ENCODE measurements around the gene DPY19L2. TPM values are rescaled to one million over a fixed set of nuclear protein-coding genes. Genes with fewer than 3 reads are reported as not detected.
A peak's percentile ranks its signal among the peaks of the same experiment; 100 is the strongest.
"Not testable (repeated sequence)": the region's sequence is repeated elsewhere in the genome, so short reads cannot be mapped to it uniquely, and the experiment has no call there.

DPY19L2 gene
- total and polyA plus RNA-seq, 2 donors (not counting 1 experiment from before 2014, with no cell fraction given): 0.09 to 0.62 TPM

GRCh38 chr12:63668800-63669365 is 590 bp upstream of the DPY19L2 start:
- H3K79me2 ChIP-seq (ENCODE audit: control insufficient read depth, insufficient read depth, low read length); H3K9me3 Mint-ChIP-seq (ENCODE audit: insufficient read depth); POLR2A ChIA-PET; H3K27ac ChIP-seq (ENCODE audit: low read length in 2 of 2); H3K4me1 ChIP-seq (ENCODE audit: control insufficient read depth in 2 of 2, insufficient read depth in 2 of 2, low read length in 2 of 2); H3K36me3 ChIP-seq (replicated peaks in 1 of 2; ENCODE audit: control extremely low read depth in 1 of 2, control insufficient read depth in 1 of 2, extremely low read depth in 1 of 2, insufficient read depth in 2 of 2, low read length in 1 of 2); H3K27ac Mint-ChIP-seq; H3K27me3 ChIP-seq (replicated peaks in 1 of 4; ENCODE audit: control extremely low read depth in 1 of 4, control insufficient read depth in 3 of 4, insufficient read depth in 4 of 4, low read length in 3 of 4); H4K20me1 ChIP-seq (ENCODE audit: control insufficient read depth, insufficient read depth, low read length, poor library complexity, severe bottlenecking); CTCF ChIA-PET; H3K9me3 ChIP-seq (ENCODE audit: control extremely low read depth in 1 of 3, control insufficient read depth in 2 of 3, insufficient read depth in 1 of 3, low read length in 2 of 3); intact Hi-C loops (cut with micrococcal nuclease); ATAC-seq (ENCODE audit: low read depth): not testable (repeated sequence)
- Histone ChIP-seq H3K9ac (ENCODE audit: low read length) (peak overlapping the region; percentile 37), H2AFZ (ENCODE audit: insufficient read depth, low read depth, low read length, poor library complexity, severe bottlenecking) (peak overlapping the region; percentile 54), H3K4me3 (ENCODE audit: control extremely low read depth in 1 of 5, extremely low read depth in 1 of 5, insufficient read depth in 1 of 5, low read depth in 2 of 5, low read length in 4 of 5) (peak overlapping the region; percentile 21 to 61 (median 48)), H3K4me2 (replicated peaks; ENCODE audit: low read depth, low read length, poor library complexity, severe bottlenecking) (peak overlapping the region; percentile 67)
- under 1% methylated on average over 36 of the region's 44 CpGs for WGBS (ENCODE audit: insufficient coverage)
- Mint-ChIP-seq H3K4me1 (peaks cover 20% of the 10 kb centered on the region), H3K4me3 (peak overlapping the region; percentile 78), H3K27me3 (peaks cover 16% of the 10 kb centered on the region)
- DNase-seq: peak; percentile 18

- intact Hi-C loops (cut with micrococcal nuclease); H3K4me1 ChIP-seq (ENCODE audit: control insufficient read depth in 2 of 2, insufficient read depth in 2 of 2, low read length in 2 of 2); H3K27me3 ChIP-seq (replicated peaks in 1 of 4; ENCODE audit: control extremely low read depth in 1 of 4, control insufficient read depth in 3 of 4, insufficient read depth in 4 of 4, low read length in 3 of 4); H3K27ac Mint-ChIP-seq; ATAC-seq (ENCODE audit: low read depth); H3K9me3 ChIP-seq (ENCODE audit: control extremely low read depth in 1 of 3, control insufficient read depth in 2 of 3, insufficient read depth in 1 of 3, low read length in 2 of 3); DNase-seq; H3K9me3 Mint-ChIP-seq (ENCODE audit: insufficient read depth); POLR2A ChIA-PET; H3K27me3 Mint-ChIP-seq; H3K4me3 Mint-ChIP-seq; CTCF ChIA-PET; H3K79me2 ChIP-seq (ENCODE audit: control insufficient read depth, insufficient read depth, low read length); H3K27ac ChIP-seq (ENCODE audit: low read length in 2 of 2); H3K4me1 Mint-ChIP-seq; H3K4me3 ChIP-seq (ENCODE audit: control extremely low read depth in 1 of 5, extremely low read depth in 1 of 5, insufficient read depth in 1 of 5, low read depth in 2 of 5, low read length in 4 of 5); H4K20me1 ChIP-seq (ENCODE audit: control insufficient read depth, insufficient read depth, low read length, poor library complexity, severe bottlenecking); H3K4me2 ChIP-seq (replicated peaks; ENCODE audit: low read depth, low read length, poor library complexity, severe bottlenecking); H3K9ac ChIP-seq (ENCODE audit: low read length); H3K36me3 ChIP-seq (replicated peaks in 1 of 2; ENCODE audit: control extremely low read depth in 1 of 2, control insufficient read depth in 1 of 2, extremely low read depth in 1 of 2, insufficient read depth in 2 of 2, low read length in 1 of 2); H2AFZ ChIP-seq (ENCODE audit: insufficient read depth, low read depth, low read length, poor library complexity, severe bottlenecking): not testable (repeated sequence)
- no CpG with 5 or more reads among the region's 7 CpGs for WGBS (ENCODE audit: insufficient coverage)
Observed at GRCh38 chr12:63663005-63663404, 5.3 kb downstream of the DPY19L2 start.

GRCh38 chr12:63658501-63658900 is 9.8 kb downstream of the DPY19L2 start:
- DNase-seq; CTCF ChIA-PET; H3K27ac Mint-ChIP-seq; H3K4me1 ChIP-seq (ENCODE audit: control insufficient read depth in 2 of 2, insufficient read depth in 2 of 2, low read length in 2 of 2); ATAC-seq (ENCODE audit: low read depth); H3K9ac ChIP-seq (ENCODE audit: low read length); H3K4me2 ChIP-seq (replicated peaks; ENCODE audit: low read depth, low read length, poor library complexity, severe bottlenecking); H3K4me1 Mint-ChIP-seq; H3K4me3 Mint-ChIP-seq; H3K9me3 Mint-ChIP-seq (ENCODE audit: insufficient read depth); H3K79me2 ChIP-seq (ENCODE audit: control insufficient read depth, insufficient read depth, low read length); intact Hi-C loops (cut with micrococcal nuclease); H3K27ac ChIP-seq (ENCODE audit: low read length in 2 of 2); H3K36me3 ChIP-seq (replicated peaks in 1 of 2; ENCODE audit: control extremely low read depth in 1 of 2, control insufficient read depth in 1 of 2, extremely low read depth in 1 of 2, insufficient read depth in 2 of 2, low read length in 1 of 2); H3K27me3 Mint-ChIP-seq; H3K27me3 ChIP-seq (replicated peaks in 1 of 4; ENCODE audit: control extremely low read depth in 1 of 4, control insufficient read depth in 3 of 4, insufficient read depth in 4 of 4, low read length in 3 of 4); H2AFZ ChIP-seq (ENCODE audit: insufficient read depth, low read depth, low read length, poor library complexity, severe bottlenecking); H4K20me1 ChIP-seq (ENCODE audit: control insufficient read depth, insufficient read depth, low read length, poor library complexity, severe bottlenecking); H3K4me3 ChIP-seq (ENCODE audit: control extremely low read depth in 1 of 5, extremely low read depth in 1 of 5, insufficient read depth in 1 of 5, low read depth in 2 of 5, low read length in 4 of 5); POLR2A ChIA-PET; H3K9me3 ChIP-seq (ENCODE audit: control extremely low read depth in 1 of 3, control insufficient read depth in 2 of 3, insufficient read depth in 1 of 3, low read length in 2 of 3): not testable (repeated sequence)
- WGBS (ENCODE audit: insufficient coverage): 100% methylated on average over 1 of the region's 3 CpGs

DNA sequence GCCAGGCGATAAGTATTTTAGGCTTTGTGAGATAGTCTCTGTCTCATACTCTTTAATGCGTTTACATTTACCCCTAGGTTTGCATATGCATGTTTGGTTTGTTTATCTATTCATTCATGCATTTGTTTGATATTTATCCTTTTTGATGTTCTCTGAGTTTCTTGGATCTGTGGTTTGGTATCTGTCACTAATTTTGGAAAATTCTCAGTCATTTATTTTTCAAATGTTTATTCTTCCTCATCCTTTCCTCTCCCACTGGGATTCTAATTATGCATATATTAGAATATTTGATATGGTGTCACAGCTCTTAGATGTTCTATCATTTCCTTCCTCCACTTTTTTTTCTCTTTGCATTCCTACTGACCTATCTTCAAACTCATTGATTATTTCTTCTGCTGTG is 11.9 kb downstream of the DPY19L2 start:
- H3K27me3 Mint-ChIP-seq; POLR2A ChIA-PET; H3K4me1 Mint-ChIP-seq; H3K4me1 ChIP-seq (ENCODE audit: control insufficient read depth in 2 of 2, insufficient read depth in 2 of 2, low read length in 2 of 2); H3K36me3 ChIP-seq (replicated peaks in 1 of 2; ENCODE audit: control extremely low read depth in 1 of 2, control insufficient read depth in 1 of 2, extremely low read depth in 1 of 2, insufficient read depth in 2 of 2, low read length in 1 of 2); H3K4me3 Mint-ChIP-seq; H3K4me3 ChIP-seq (ENCODE audit: control extremely low read depth in 1 of 5, extremely low read depth in 1 of 5, insufficient read depth in 1 of 5, low read depth in 2 of 5, low read length in 4 of 5); H3K27ac ChIP-seq (ENCODE audit: low read length in 2 of 2); intact Hi-C loops (cut with micrococcal nuclease); H3K27ac Mint-ChIP-seq; H3K27me3 ChIP-seq (replicated peaks in 1 of 4; ENCODE audit: control extremely low read depth in 1 of 4, control insufficient read depth in 3 of 4, insufficient read depth in 4 of 4, low read length in 3 of 4); H2AFZ ChIP-seq (ENCODE audit: insufficient read depth, low read depth, low read length, poor library complexity, severe bottlenecking); ATAC-seq (ENCODE audit: low read depth); H4K20me1 ChIP-seq (ENCODE audit: control insufficient read depth, insufficient read depth, low read length, poor library complexity, severe bottlenecking); H3K9me3 Mint-ChIP-seq (ENCODE audit: insufficient read depth); H3K9ac ChIP-seq (ENCODE audit: low read length); H3K79me2 ChIP-seq (ENCODE audit: control insufficient read depth, insufficient read depth, low read length); H3K9me3 ChIP-seq (ENCODE audit: control extremely low read depth in 1 of 3, control insufficient read depth in 2 of 3, insufficient read depth in 1 of 3, low read length in 2 of 3); CTCF ChIA-PET; DNase-seq; H3K4me2 ChIP-seq (replicated peaks; ENCODE audit: low read depth, low read length, poor library complexity, severe bottlenecking): not testable (repeated sequence)
- whole genome bisulfite sequencing (ENCODE audit: insufficient coverage): no CpG with 5 or more reads among the region's 2 CpGs
